Endothelial cell of umbilical vein (primary cell): ENCODE results near the gene TEX11. TPM values are rescaled to one million over a fixed set of nuclear protein-coding genes. Genes with fewer than 3 reads are reported as not detected.

Experiments used
- BruUV-seq: library from RNA; stranded (reverse); fragments of 400-500 nt; replicated peaks from 2 replicates; lab custom pipeline; 2021; lab: Mats Ljungman, UMichigan
- CTCF ChIA-PET: fragments of 300-600, 350-600 bp; sonication (Branson Sonifier 250); formaldehyde crosslinking; loops from one replicate; lab custom pipeline; 2021; ENCODE audit warnings: antibody characterized with exemption, inconsistent platforms; lab: Charles Lee
- POLR2A ChIA-PET: fragments of 300-600, 350-600 bp; sonication (Branson Sonifier 250); formaldehyde crosslinking; loops from one replicate; lab custom pipeline; 2021; ENCODE audit warnings: antibody characterized with exemption, inconsistent platforms; lab: Charles Lee
- DNase-seq: peaks from one replicate; pipeline ENCODE4 v3.0.0-alpha.2; 2011; ENCODE audit warnings: low read depth, low spot score
- FAIRE-seq: peaks from 2 replicates; lab custom pipeline; 2011; peaks lifted over from hg19 to GRCh38; lab: Jason Lieb, UNC
- H2AFZ ChIP-seq: 2 replicates; pipeline ENCODE4 v1.6.0; 2012; ENCODE audit warnings: low read depth, low read length, control low read depth, inconsistent platforms
- H3K27ac ChIP-seq: 2 replicates; pipeline ENCODE4 v1.5.1; 2011; ENCODE audit warnings: low read depth, mild to moderate bottlenecking, control low read depth, low read length, moderate library complexity; ENCODE audit not compliant: insufficient read depth
- H3K27me3 ChIP-seq, 2 experiments: 2 replicates each; pipeline versions ENCODE4 v1.6.0 to v1.6.1; 2011; ENCODE audit warnings: low read length in 2 of 2, mixed read lengths in 1 of 2; ENCODE audit not compliant: control insufficient read depth in 2 of 2, insufficient read depth in 2 of 2
- H3K36me3 ChIP-seq, 2 experiments: 2 replicates in 1 of 2; 3 replicates in 1 of 2; pipeline ENCODE4 v1.5.1; 2011; ENCODE audit warnings: low read length in 2 of 2, mild to moderate bottlenecking in 1 of 2, moderate library complexity in 1 of 2; ENCODE audit not compliant: control insufficient read depth in 2 of 2, insufficient read depth in 2 of 2; ENCODE audit errors: extremely low read depth in 1 of 2
- H3K4me1 ChIP-seq: 3 replicates; pipeline ENCODE4 v1.5.1; 2011; ENCODE audit warnings: mild to moderate bottlenecking, low read length; ENCODE audit not compliant: control insufficient read depth, insufficient read depth; ENCODE audit errors: extremely low read depth
- H3K4me2 ChIP-seq: 2 replicates; pipeline ENCODE4 v1.6.1; 2011; ENCODE audit warnings: low read length, control low read depth, mixed read lengths; ENCODE audit not compliant: insufficient read depth
- H3K4me3 ChIP-seq, 3 experiments: fragments of 200-600 bp in 1 of 3; sonication (generic), shearing (Covaris generic) in 1 of 3; replicated peaks in 1 of 3; 2 replicates each; pipeline ENCODE4 v1.5.1; 2011 to 2016; ENCODE audit warnings: control low read depth in 3 of 3, low read length in 3 of 3, mild to moderate bottlenecking in 2 of 3, inconsistent platforms in 1 of 3, low read depth in 1 of 3, moderate library complexity in 1 of 3; ENCODE audit not compliant: insufficient read depth in 1 of 3
- H3K79me2 ChIP-seq: 2 replicates; pipeline ENCODE4 v1.6.0; 2012; ENCODE audit warnings: low read length, inconsistent platforms; ENCODE audit not compliant: control insufficient read depth, insufficient read depth
- H3K9ac ChIP-seq: replicated peaks from 2 replicates; pipeline ENCODE3; 2011; ENCODE audit warnings: low read length, control low read depth; ENCODE audit not compliant: insufficient read depth; ENCODE audit errors: extremely low read depth
- H3K9me1 ChIP-seq: replicated peaks from 3 replicates; pipeline ENCODE4 v1.6.0; 2011; ENCODE audit warnings: mild to moderate bottlenecking, low read length; ENCODE audit not compliant: control insufficient read depth, insufficient read depth; ENCODE audit errors: extremely low read depth
- H3K9me3 ChIP-seq: replicated peaks from 2 replicates; pipeline ENCODE4 v1.5.1; 2012; ENCODE audit warnings: low read length, inconsistent platforms; ENCODE audit not compliant: control insufficient read depth, insufficient read depth
- H4K20me1 ChIP-seq: replicated peaks from 2 replicates; pipeline ENCODE3; 2011; ENCODE audit warnings: mild to moderate bottlenecking, low read length; ENCODE audit not compliant: control insufficient read depth, insufficient read depth; ENCODE audit errors: extremely low read depth
- CTCF ChIP-seq, 2 donors: IDR thresholded peaks; 1 replicate in 1 of 2; 2 replicates in 1 of 2; pipeline ENCODE4 v1.5.1; 2011; ENCODE audit warnings: low read length in 2 of 2, mild to moderate bottlenecking in 2 of 2, moderate library complexity in 2 of 2, control low read depth in 1 of 2, inconsistent platforms in 1 of 2, low read depth in 1 of 2; ENCODE audit not compliant: insufficient read depth in 1 of 2; ENCODE audit errors: extremely low read depth in 1 of 2
- EZH2 ChIP-seq: IDR thresholded peaks from 2 replicates; pipeline ENCODE4 v1.6.1; 2012; ENCODE audit warnings: borderline replicate concordance, low read depth, mild to moderate bottlenecking, moderate library complexity, low read length, inconsistent platforms; ENCODE audit not compliant: severe bottlenecking
- FOS ChIP-seq: IDR thresholded peaks from 2 replicates; pipeline ENCODE4 v1.6.1; 2011; ENCODE audit warnings: mild to moderate bottlenecking, low read length, moderate library complexity, borderline replicate concordance; ENCODE audit not compliant: insufficient read depth
- GATA2 ChIP-seq: IDR thresholded peaks from 2 replicates; pipeline ENCODE4 v1.7.0; 2011; ENCODE audit warnings: low read depth, mild to moderate bottlenecking, moderate library complexity, mixed read lengths, low read length; ENCODE audit not compliant: insufficient read length, insufficient read depth
- JUN ChIP-seq: IDR thresholded peaks from 2 replicates; pipeline ENCODE4 v1.6.1; 2011; ENCODE audit warnings: borderline replicate concordance, low read depth; ENCODE audit not compliant: insufficient read length, insufficient read depth
- MYC ChIP-seq: IDR thresholded peaks from one replicate; pipeline ENCODE4 v1.6.1; 2011; ENCODE audit warnings: mild to moderate bottlenecking, low read depth, low read length
- POLR2A ChIP-seq: IDR thresholded peaks from 2 replicates; pipeline ENCODE4 v1.6.1; 2012; ENCODE audit warnings: low read depth, mild to moderate bottlenecking, control low read depth, low read length
- POLR2AphosphoS5 ChIP-seq: IDR thresholded peaks from 2 replicates; pipeline ENCODE4 v1.6.1; 2012; ENCODE audit warnings: low read depth, mild to moderate bottlenecking, control low read depth, low read length, moderate library complexity; ENCODE audit not compliant: insufficient read depth
- dilution Hi-C: fragments of 300-500 bp; cut with MboI; formaldehyde crosslinking; loops from one replicate; pipeline ENCODE4 v1.15.0; 2019; ENCODE audit warnings: low sequenced_read_pairs; ENCODE audit not compliant: extremely low pct_ligation_motif_present
- intact Hi-C: fragments of 100-400 bp; cut with micrococcal nuclease; formaldehyde crosslinking; loops from one replicate; pipeline ENCODE4 v1.10.0; 2022
- polyA plus RNA-seq, 4 experiments: library from polyadenylated mRNA; depleted of rRNA in 3 of 4; stranded (reverse) in 3 of 4; unstranded in 1 of 4; fragments of >200 nt; gene quantifications; 2 replicates each; pipeline versions ENCODE4 v1.2.1 to v1.2.3, GENCODE V29; 2011 to 2012; ENCODE audit warnings: missing spikeins in 1 of 4
- total RNA-seq: library from RNA; stranded (reverse); gene quantifications from 2 replicates; pipeline ENCODE4 v1.2.3, GENCODE V29; 2021
- TF ChIP-seq, protein P1 (sequence below): IDR thresholded peaks from 2 replicates; pipeline ENCODE4 v1.6.1; 2011; ENCODE audit not compliant: insufficient read depth, insufficient read length

Gene TEX11
- total and polyA plus RNA-seq, 2 donors (not counting 3 experiments of a cell fraction or from before 2014, with no cell fraction given), result not detected

- no peaks in the 10 kb centered on the region for H4K20me1 ChIP-seq
- peak; percentile 60 for FAIRE-seq
- no peaks in the 10 kb centered on the region for H3K79me2 ChIP-seq
- CTCF ChIA-PET, result no interaction called here
- H3K4me1 ChIP-seq, result no peaks in the 10 kb centered on the region
- DNase-seq, result no peak
- no peaks in the 10 kb centered on the region for H3K36me3 ChIP-seq
- H3K4me2 ChIP-seq, result no peak overlapping the region
- H3K4me3 ChIP-seq, result no peak overlapping the region
- POLR2A ChIA-PET, result no interaction called here
- H2AFZ ChIP-seq, result no peak overlapping the region
- no peaks in the 10 kb centered on the region for H3K9me3 ChIP-seq
- dilution Hi-C loops (no loop called here), intact Hi-C loops (no loop called here)
- H3K9me1 ChIP-seq, result no peaks in the 10 kb centered on the region
- no peak overlapping the region for H3K9ac ChIP-seq
- TF ChIP-seq CTCF (IDR thresholded peaks at IDR 0.05; ENCODE audit: extremely low read depth in 1 of 2, insufficient read depth in 1 of 2, low read depth in 1 of 2, low read length in 2 of 2) (no peak), JUN (no peak), GATA2 (no peak), EZH2 (no peak), MYC (no peak), POLR2AphosphoS5 (no peak), FOS (no peak), POLR2A (no peak)
- TF ChIP-seq, protein P1, sequence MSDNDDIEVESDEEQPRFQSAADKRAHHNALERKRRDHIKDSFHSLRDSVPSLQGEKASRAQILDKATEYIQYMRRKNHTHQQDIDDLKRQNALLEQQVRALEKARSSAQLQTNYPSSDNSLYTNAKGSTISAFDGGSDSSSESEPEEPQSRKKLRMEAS, result no peak
- no peak overlapping the region for H3K27ac ChIP-seq
- no TSS peak for BruUV-seq
- H3K27me3 ChIP-seq, result peaks cover 0 to 2% of the 10 kb centered on the region in 2 experiments
These were observed 15.9 kb upstream of the TEX11 start for GRCh38 chrX:70924294-70924911.
